LNCaP clone FGC (cell line): Measurements from ENCODE around the gene OBSL1.

Experiments used
- DNase-seq: peaks from one replicate; pipeline ENCODE4 v3.0.0-alpha.2; 2011; ENCODE audit warnings: low read depth
- H3K4me3 ChIP-seq: 2 replicates; pipeline ENCODE4 v1.5.1; 2011; ENCODE audit warnings: mild to moderate bottlenecking, low read depth, low read length, control low read depth
- TF ChIP-seq, protein P1 (sequence below): IDR thresholded peaks from 2 replicates; pipeline ENCODE4 v1.5.1; 2012; ENCODE audit warnings: mild to moderate bottlenecking; ENCODE audit not compliant: control insufficient read depth, insufficient read depth; ENCODE audit errors: extremely low read depth

The OBSL1 gene

DNA sequence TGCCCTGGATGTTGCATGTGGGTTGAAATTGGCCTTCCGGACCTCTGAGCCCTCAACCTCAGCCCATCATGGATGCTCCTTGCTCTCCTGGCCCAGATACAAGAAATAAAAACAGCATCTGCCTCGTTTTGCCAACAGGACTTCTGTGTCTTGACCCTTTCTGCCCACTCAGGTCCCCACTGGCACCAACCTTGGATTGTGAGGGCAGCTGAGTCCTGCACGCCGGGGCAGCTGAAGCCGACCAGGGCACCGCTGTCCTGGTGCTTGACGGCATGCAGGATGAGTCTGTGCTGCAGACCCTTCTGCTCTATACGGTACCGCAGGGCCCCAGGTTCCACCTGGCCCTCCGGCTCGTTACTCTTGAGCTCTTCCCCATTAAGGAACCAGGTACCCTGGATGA, 4.7 kb downstream of the OBSL1 start:
- no peak overlapping the region for H3K4me3 ChIP-seq
- TF ChIP-seq, protein P1, sequence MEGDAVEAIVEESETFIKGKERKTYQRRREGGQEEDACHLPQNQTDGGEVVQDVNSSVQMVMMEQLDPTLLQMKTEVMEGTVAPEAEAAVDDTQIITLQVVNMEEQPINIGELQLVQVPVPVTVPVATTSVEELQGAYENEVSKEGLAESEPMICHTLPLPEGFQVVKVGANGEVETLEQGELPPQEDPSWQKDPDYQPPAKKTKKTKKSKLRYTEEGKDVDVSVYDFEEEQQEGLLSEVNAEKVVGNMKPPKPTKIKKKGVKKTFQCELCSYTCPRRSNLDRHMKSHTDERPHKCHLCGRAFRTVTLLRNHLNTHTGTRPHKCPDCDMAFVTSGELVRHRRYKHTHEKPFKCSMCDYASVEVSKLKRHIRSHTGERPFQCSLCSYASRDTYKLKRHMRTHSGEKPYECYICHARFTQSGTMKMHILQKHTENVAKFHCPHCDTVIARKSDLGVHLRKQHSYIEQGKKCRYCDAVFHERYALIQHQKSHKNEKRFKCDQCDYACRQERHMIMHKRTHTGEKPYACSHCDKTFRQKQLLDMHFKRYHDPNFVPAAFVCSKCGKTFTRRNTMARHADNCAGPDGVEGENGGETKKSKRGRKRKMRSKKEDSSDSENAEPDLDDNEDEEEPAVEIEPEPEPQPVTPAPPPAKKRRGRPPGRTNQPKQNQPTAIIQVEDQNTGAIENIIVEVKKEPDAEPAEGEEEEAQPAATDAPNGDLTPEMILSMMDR, result no peak
- DNase-seq, result no peak

DNA sequence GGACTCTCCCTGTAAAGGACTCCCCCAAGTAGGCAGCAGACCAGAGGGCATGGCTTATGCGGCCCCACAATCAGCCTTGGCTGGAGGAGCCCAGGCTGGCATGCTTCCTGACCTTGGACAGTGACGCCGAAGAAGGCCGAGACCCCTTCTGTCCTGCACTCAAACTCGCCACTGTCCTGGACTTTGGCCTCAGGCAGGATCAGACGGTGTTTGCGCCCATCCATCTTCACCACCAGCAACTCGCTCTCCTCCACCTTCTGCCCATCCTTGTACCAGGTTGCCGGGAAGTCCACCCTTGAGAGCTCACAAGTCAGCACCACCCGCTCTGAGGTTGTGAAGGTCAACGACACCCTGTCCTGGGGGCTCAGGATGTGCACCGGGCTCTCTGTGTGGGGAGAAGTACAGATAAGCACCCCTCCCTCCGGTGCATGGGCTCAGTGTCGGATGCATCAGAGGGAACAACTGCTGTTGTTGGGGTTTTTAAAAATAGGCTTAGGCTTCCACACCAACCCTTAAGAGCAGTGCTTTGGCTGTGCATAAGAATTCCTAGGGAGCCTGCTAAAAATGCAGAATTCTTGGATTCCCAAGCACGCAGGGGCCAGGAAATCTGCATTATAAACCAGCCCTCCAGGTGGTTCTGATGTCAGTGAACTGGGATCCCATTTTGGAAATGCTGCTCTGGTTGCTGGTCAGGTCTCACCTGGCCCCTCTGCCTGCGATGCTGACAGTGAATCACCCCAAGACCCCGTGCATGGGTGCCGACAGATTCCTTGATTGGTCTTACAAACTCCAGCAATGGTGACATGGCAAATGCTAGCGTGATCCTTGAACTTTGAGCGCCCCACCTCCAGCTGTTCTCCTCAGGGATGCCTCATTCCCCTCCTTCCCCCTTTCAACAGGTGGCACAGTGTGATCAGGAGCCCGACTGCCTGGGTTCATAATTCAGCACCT, 5.9 kb downstream of the OBSL1 start:
- DNase-seq, result no peak
- TF ChIP-seq, protein P1, result no peak
- H3K4me3 ChIP-seq, result no peak overlapping the region

DNA sequence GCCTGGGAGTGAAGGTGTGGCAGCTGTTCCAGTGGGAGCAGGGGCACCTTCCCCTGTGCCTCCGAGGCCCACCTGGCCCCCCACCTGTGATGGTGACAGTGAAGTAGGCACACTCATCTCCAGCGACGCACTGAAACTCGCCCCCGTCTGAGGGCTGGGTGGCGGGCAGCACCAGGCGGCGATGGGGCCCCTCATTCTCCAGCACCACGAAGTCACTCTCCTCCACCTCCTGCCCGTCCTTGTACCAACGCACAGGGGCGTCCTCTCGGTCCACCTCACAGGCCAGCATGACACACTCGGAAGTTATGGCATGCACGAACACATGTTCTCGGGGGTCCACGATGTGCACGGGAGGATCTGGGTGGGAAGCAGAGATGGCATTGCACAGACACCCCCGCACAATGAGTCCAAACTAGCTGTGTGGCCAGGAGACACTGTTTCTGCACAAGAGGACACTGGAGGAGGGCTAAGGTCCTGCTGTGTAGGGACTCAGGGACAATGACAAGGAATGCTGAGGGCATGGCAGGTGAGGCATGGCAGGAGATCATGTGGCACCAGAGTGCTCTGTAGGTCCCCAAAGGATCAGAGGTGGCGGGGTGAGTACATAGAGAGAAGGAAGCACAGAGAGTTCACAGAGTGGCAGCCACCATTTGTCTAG, 7.9 kb downstream of the OBSL1 start:
- TF ChIP-seq, protein P1, result no peak
- no peak for DNase-seq

DNA sequence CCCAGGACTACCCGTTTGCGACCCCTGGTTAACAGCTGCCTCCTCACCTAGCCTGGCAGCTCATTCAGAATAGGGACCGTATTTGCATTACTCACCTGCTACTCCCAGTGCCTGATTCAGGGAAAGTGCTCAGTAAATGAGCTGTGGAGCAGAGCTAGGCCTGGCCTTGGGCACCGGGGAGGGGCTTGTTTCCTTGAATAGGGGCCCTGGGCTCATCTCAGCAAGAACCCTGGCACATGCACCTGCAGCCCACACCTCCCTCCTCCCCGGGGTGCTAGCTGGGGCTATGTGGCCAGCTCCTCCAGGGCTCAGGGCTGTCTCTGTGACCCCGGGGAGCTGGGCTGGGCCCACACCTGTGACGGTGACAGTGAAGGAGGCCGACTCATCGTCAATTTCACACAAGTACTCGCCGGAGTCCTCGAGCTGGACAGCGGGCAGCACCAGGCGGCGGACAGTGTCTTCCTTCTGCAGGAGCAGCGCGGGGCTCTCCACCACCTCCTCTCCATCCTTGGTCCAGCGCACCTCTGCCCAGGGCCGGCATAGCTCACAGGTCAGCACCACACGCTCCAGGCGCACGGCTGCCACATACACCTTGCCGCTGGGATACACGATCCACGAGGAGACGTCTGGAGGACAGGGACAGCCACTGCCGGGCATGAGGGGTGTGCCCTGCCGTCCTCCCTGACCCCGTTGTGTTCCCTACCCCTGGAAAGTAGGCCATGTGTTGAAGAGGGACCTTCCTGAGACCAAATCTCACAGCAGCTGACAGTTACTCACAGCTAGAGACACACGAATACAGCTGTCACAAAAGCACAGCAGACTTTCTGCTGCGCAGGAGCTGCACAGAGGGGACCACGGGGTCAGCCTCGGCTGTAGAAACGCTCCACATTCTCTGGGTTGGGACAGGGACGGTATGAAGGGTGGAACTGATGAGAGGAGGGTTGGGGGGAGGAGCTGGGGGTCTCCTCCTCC, 9.0 kb downstream of the OBSL1 start:
- H3K4me3 ChIP-seq, result no peak overlapping the region
- TF ChIP-seq, protein P1, result no peak
- no peak for DNase-seq

More for the DNA sequence above, 7.9 kb downstream of the OBSL1 start:
- H3K4me3 ChIP-seq, result no peak overlapping the region

DNA sequence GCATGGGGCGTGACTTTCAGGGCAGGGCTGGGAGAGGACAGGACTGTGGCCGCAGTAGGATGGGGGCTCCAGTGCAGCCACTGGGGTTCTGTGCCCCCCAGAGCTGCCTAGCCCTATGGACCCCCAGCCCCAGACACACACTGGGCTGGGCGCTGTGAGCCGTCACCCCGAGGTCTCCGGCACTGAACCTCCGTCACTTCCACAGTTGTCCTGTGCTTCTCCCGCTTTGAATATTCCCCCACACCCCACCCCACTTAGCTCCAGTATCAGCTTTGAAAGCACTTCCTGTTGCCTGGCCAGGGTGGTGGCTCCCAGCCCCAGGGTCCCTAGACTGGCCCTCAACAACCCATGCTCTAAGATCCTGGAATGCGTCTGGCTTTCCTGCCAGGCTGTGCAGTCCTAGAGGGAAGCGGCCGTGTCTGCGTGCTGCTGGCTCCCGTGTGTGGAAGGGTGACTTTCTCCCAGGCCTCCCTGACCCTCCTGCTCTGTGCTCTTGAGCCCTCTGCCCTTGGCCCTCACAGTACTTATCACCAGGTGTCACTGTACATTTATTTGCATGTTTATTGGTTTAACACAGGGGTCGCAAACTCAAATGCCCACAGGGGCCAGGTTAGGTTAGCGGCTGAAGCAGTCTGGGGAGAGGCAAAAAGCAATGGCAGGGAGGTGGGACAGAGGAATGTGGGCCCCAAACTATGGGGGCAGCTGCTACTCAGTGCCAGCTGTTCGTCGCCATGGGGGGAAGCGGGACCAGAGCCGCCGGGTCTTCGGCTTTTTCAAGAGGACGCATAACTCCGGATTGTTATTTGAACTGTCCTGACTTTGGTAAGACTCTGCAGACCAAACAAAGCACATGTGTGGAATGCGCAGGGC, 9.9 kb downstream of the OBSL1 start:
- H3K4me3 ChIP-seq, result no peak overlapping the region
- DNase-seq, result no peak
- TF ChIP-seq, protein P1, result no peak

DNA sequence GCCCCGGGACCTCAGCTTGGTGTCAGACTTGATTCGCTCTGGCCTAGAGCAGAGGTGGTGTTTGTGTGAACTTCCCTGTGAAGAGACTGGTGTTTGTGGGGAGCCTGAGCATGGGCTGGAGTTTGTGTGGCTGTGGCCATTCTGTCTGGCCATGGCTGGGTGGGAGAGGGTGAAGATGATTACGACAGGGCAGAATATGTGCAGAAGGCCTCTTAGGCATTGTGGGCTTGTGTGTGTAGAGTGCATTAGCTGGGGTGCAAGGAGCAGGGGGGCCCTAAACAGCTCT, 10.5 kb downstream of the OBSL1 start:
- no peak overlapping the region for H3K4me3 ChIP-seq
- no peak for DNase-seq
- TF ChIP-seq, protein P1, result no peak
